BLaER1 (cell line): Measurements from ENCODE around the gene NT5C.
A peak's percentile ranks its signal among the peaks of the same experiment; 100 is the strongest.
"Not testable (repeated sequence)": the region's sequence is repeated elsewhere in the genome, so short reads cannot be mapped to it uniquely, and the experiment has no call there.

Source experiments
- H3K27ac ChIP-seq: shearing (Covaris generic); formaldehyde crosslinking; 2 replicates; pipeline ENCODE4 v1.8.1; 2022
- H3K27me3 ChIP-seq: shearing (Covaris generic); formaldehyde crosslinking; 2 replicates; pipeline ENCODE4 v1.8.1; 2022
- H3K36me3 ChIP-seq: shearing (Covaris generic); formaldehyde crosslinking; 2 replicates; pipeline ENCODE4 v1.8.1; 2022
- H3K4me1 ChIP-seq: shearing (Covaris generic); formaldehyde crosslinking; 2 replicates; pipeline ENCODE4 v1.8.1; 2022
- H3K4me2 ChIP-seq: shearing (Covaris generic); formaldehyde crosslinking; 2 replicates; pipeline ENCODE4 v1.8.1; 2022
- H3K4me3 ChIP-seq: shearing (Covaris generic); formaldehyde crosslinking; 2 replicates; pipeline ENCODE4 v1.8.1; 2022
- H3K9ac ChIP-seq: shearing (Covaris generic); formaldehyde crosslinking; 2 replicates; pipeline ENCODE4 v1.8.1; 2022
- H3K9me3 ChIP-seq: shearing (Covaris generic); formaldehyde crosslinking; 2 replicates; pipeline ENCODE4 v1.8.1; 2022
- H4K20me1 ChIP-seq: shearing (Covaris generic); formaldehyde crosslinking; 2 replicates; pipeline ENCODE4 v1.8.1; 2022
- Cebpa-rat ChIP-seq: shearing (Covaris generic); IDR thresholded peaks from 2 replicates; pipeline ENCODE4 v1.8.1; 2022

Gene NT5C

DNA sequence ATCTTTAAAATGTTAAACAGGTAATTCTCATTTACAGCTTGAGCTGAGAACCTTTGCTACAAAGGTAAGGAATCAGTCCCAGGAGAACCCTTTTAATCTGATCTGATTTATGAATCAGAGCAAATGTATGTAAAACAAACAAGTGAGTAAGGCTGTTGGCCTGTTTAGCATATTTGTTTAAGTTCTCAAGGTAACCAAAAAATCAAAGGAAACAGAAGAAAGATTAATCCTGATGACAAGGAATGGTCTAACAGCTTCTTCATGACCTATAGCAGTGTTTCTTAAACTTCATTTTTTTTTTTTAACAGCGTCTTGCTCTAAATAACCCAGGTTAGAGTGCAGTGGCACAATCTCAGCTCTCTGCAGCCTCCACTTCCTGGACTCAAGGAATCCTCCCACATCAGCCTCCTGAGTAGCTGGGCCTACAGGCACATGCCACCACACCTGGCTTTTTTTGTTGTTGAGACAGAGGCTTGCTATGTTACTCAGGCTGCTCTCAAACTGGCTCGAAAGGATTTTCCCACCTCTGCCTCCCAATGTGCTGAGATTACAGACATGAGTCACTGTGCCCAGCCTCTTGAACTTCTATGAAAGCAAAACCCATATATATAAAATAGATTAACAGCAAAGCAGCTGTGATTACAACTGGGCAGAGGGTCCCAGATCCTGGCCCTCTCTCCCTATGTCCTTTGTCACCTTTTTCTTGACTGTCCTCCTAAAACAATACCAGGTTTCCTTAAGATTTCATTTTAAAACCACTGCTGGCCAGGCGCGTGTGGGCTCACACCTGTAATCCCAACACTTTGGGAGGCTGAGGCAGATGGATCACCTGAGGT lies 27.9 kb upstream of the NT5C start:
- Histone ChIP-seq H3K4me1 (peaks cover 12% of the 10 kb centered on the region), H3K27me3 (no peaks in the 10 kb centered on the region), H3K9me3 (no peaks in the 10 kb centered on the region), H3K36me3 (peaks cover 71% of the 10 kb centered on the region), H4K20me1 (0 out of 2 replicates have a peak, but pooled peaks cover 9% of the 10 kb centered on the region), H3K4me2 (no peak overlapping the region), H3K9ac (no peak overlapping the region), H3K27ac (no peak overlapping the region), H3K4me3 (no peak overlapping the region)
- no peak for TF ChIP-seq Cebpa-rat

DNA sequence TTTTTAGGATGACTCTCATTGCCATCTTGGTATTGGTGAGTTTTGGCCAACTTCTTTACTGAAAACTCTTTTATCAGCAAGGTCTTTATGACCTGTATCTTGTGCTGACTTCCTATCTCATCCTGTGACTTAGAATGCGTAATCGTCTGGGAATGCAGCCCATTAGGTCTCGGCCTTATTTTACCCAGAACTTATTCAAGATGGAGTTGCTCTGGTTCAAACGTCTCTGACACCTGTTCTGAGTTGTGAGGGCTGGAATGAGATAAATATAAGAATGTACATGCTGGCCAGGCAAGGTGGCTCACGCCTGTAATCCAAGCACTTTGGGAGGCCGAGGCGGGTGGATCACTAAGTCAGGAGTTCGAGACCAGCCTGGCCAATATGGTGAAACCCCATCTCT lies 26.9 kb upstream of the NT5C start:
- not testable (repeated sequence) for H3K4me2 ChIP-seq, H3K4me3 ChIP-seq, H3K27me3 ChIP-seq, H3K9ac ChIP-seq, H4K20me1 ChIP-seq, H3K9me3 ChIP-seq, H3K27ac ChIP-seq
- H3K4me1 ChIP-seq: peaks cover 12% of the 10 kb centered on the region
- peaks cover 61% of the 10 kb centered on the region for H3K36me3 ChIP-seq

GRCh38 chr17:75155191-75155601 lies 23.7 kb upstream of the NT5C start:
- Histone ChIP-seq H3K27ac (no peak overlapping the region), H3K9ac (no peak overlapping the region), H3K27me3 (no peaks in the 10 kb centered on the region), H3K9me3 (no peaks in the 10 kb centered on the region), H3K4me3 (no peak overlapping the region), H3K4me1 (peaks cover 39% of the 10 kb centered on the region), H3K36me3 (peaks cover 39% of the 10 kb centered on the region), H4K20me1 (peaks cover 36% of the 10 kb centered on the region), H3K4me2 (peak overlapping the region; percentile 86)
- TF ChIP-seq Cebpa-rat: no peak

- peaks cover 35% of the 10 kb centered on the region for H3K36me3 ChIP-seq
- H3K27ac ChIP-seq: peak within 1 kb of the TSS; percentile 96
- H3K4me2 ChIP-seq: peak within 1 kb of the TSS; percentile 86
- H3K9me3 ChIP-seq: no peaks in the 10 kb centered on the region
- TF ChIP-seq Cebpa-rat: no peak
- H4K20me1 ChIP-seq: peaks cover 43% of the 10 kb centered on the region
- H3K4me1 ChIP-seq: peaks cover 46% of the 10 kb centered on the region
- peak within 1 kb of the TSS; percentile 98 for H3K9ac ChIP-seq
- H3K4me3 ChIP-seq: peak within 1 kb of the TSS; percentile 96
- H3K27me3 ChIP-seq: no peaks in the 10 kb centered on the region
These were observed 22.9 kb upstream of the NT5C start, which contains the start of gene JPT1 for GRCh38 chr17:75154195-75155106. TSS of gene JPT1 (minus strand) at chr17:75154512. CDS start at chr17:75154397, 115 bp downstream.

DNA sequence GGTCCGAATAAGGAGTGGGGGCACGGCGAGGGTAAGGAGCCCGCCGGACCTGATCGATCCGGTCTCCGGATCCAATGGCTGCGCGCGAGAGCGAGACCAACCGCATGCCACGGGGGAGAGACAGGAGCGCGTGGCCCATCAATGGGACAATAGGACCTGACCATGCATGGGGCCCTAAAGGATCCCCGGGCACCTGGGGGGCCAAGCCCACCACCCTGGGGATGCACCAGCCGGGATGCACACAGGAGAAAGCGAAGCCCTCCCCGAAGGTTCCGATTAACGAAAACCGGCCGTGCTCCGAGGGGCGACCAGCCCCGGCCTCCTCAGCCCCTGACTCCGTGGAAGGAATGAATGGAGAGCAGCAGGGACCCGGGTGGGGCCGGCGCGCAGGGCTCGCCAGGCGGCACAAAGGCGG lies 22.2 kb upstream of the NT5C start:
- Histone ChIP-seq H3K4me3 (peak overlapping the region; percentile 96), H3K27me3 (no peaks in the 10 kb centered on the region), H3K9me3 (no peaks in the 10 kb centered on the region), H3K27ac (peak overlapping the region; percentile 96), H3K9ac (peak overlapping the region; percentile 98), H4K20me1 (peaks cover 50% of the 10 kb centered on the region), H3K36me3 (peaks cover 35% of the 10 kb centered on the region), H3K4me1 (peaks cover 53% of the 10 kb centered on the region), H3K4me2 (peak overlapping the region; percentile 84)
- TF ChIP-seq Cebpa-rat: no peak

- Histone ChIP-seq H3K4me3 (peak overlapping the region; percentile 96), H3K9me3 (no peaks in the 10 kb centered on the region), H3K27ac (peak overlapping the region; percentile 96), H3K4me2 (peak overlapping the region; percentile 84), H4K20me1 (peaks cover 56% of the 10 kb centered on the region), H3K36me3 (peaks cover 35% of the 10 kb centered on the region), H3K4me1 (peaks cover 53% of the 10 kb centered on the region), H3K9ac (peak overlapping the region; percentile 98), H3K27me3 (no peaks in the 10 kb centered on the region)
- TF ChIP-seq Cebpa-rat: no peak
These were observed 21.6 kb upstream of the NT5C start for GRCh38 chr17:75152922-75153779.

GRCh38 chr17:75152523-75152921 lies 21.0 kb upstream of the NT5C start:
- Histone ChIP-seq H3K27ac (peak overlapping the region; percentile 96), H3K36me3 (peaks cover 36% of the 10 kb centered on the region), H4K20me1 (peaks cover 63% of the 10 kb centered on the region), H3K9me3 (no peaks in the 10 kb centered on the region), H3K4me1 (peaks cover 53% of the 10 kb centered on the region), H3K4me3 (peak overlapping the region; percentile 96), H3K27me3 (no peaks in the 10 kb centered on the region), H3K4me2 (peak overlapping the region; percentile 84), H3K9ac (peak overlapping the region; percentile 98)
- TF ChIP-seq Cebpa-rat: no peak

- H3K4me1 ChIP-seq: peaks cover 53% of the 10 kb centered on the region
- H3K4me2 ChIP-seq: peak overlapping the region; percentile 84
- peak overlapping the region; percentile 96; the same call in 1 of the 2 replicates for H3K27ac ChIP-seq
- H3K9ac ChIP-seq: peak overlapping the region; percentile 98
- H3K36me3 ChIP-seq: peaks cover 36% of the 10 kb centered on the region
- H4K20me1 ChIP-seq: peaks cover 68% of the 10 kb centered on the region
- H3K9me3 ChIP-seq: no peaks in the 10 kb centered on the region
- TF ChIP-seq Cebpa-rat: no peak
- H3K4me3 ChIP-seq: peak overlapping the region; percentile 96
- H3K27me3 ChIP-seq: no peaks in the 10 kb centered on the region
These were observed 20.4 kb upstream of the NT5C start for GRCh38 chr17:75151930-75152329.
